GM23248 (cell line): ENCODE measurements around the gene WIZ.

Source experiments
- EZH2 ChIP-seq: fragments of 200-600 bp; sonication (generic); IDR thresholded peaks from 2 replicates; pipeline ENCODE4 v1.6.1; 2018; ENCODE audit warnings: antibody characterized with exemption, mild to moderate bottlenecking; ENCODE audit not compliant: insufficient read depth, poor library complexity, severe bottlenecking
- EZH2phosphoT487 ChIP-seq: fragments of 200-600 bp; sonication (generic); IDR thresholded peaks from 2 replicates; pipeline ENCODE4 v1.6.1; 2018; ENCODE audit warnings: antibody characterized with exemption, moderate library complexity, mild to moderate bottlenecking, low read depth; ENCODE audit not compliant: insufficient read depth

GRCh38 chr19:15455996-15456395, 6.2 kb upstream of the WIZ start:
- no peak for TF ChIP-seq EZH2phosphoT487
- TF ChIP-seq EZH2: no peak
